ENCODE measurements around the gene SLC25A22. TPM values are rescaled to one million over a fixed set of nuclear protein-coding genes. Genes with fewer than 3 reads are reported as not detected.
A peak's percentile ranks its signal among the peaks of the same experiment; 100 is the strongest.

SLC25A22 gene
- total and polyA plus RNA-seq, 9 of the 15 experiments (the other 6 are each of a cell fraction or from before 2014, with no cell fraction given) = 0.41 to 55.4 (median 11.4) TPM

DNA sequence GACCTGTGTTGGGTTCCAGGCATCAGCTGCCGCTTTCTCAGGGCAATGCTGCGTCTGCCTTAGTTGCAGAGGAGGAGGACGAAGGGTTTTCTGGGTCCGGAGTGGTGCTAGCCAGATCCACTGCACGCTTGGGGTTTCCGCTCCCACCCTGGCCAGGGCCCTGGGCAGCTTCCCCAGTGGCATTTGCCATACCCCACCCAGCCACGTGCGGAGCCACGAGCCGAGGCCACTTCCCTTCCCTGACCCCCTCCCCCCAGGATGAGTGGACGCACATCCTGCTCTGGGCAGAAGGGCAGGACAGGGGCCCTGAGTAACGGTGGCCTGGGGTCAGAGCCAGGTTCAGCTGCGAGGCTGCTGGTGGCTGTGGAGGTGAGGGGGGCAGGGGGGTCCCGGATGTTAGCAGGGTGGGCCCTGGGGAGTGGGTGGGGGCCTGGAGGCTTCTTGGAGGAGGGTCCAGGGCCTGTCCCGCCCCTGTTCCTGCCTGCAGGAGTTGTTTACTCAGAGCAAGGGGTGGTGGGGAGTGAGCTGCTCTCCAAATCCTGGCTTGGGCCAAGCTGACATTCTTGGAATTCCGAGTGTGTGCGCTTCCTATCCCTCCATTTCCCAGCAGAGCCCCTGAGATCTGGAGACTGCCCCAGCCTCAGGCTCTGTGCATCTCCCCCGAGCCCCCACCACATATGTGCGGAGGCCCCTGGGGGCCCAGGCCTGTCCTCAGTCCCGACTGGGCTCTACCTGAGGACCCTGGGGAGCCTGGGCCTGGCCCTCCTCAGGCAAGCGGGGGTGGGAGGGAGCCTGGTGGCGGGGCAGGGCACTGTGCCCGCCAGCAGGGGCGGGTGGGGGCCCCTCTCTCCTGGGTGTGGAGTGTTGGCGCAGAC is 46.0 kb upstream of the SLC25A22 start (continued):
- peak; percentile 34; the same call in 1 of the 2 replicates for TF ChIP-seq CXXC5 (CRISPR knock-in tag; IDR thresholded peaks at IDR 0.05)
- no peak for TF ChIP-seq HIVEP1 (CRISPR knock-in tag; IDR thresholded peaks at IDR 0.05)
- no peak for TF ChIP-seq POLR2AphosphoS5 (IDR thresholded peaks at IDR 0.05; ENCODE audit: control insufficient read depth, insufficient read depth, low read depth, low read length)
- TF ChIP-seq, protein P1, sequence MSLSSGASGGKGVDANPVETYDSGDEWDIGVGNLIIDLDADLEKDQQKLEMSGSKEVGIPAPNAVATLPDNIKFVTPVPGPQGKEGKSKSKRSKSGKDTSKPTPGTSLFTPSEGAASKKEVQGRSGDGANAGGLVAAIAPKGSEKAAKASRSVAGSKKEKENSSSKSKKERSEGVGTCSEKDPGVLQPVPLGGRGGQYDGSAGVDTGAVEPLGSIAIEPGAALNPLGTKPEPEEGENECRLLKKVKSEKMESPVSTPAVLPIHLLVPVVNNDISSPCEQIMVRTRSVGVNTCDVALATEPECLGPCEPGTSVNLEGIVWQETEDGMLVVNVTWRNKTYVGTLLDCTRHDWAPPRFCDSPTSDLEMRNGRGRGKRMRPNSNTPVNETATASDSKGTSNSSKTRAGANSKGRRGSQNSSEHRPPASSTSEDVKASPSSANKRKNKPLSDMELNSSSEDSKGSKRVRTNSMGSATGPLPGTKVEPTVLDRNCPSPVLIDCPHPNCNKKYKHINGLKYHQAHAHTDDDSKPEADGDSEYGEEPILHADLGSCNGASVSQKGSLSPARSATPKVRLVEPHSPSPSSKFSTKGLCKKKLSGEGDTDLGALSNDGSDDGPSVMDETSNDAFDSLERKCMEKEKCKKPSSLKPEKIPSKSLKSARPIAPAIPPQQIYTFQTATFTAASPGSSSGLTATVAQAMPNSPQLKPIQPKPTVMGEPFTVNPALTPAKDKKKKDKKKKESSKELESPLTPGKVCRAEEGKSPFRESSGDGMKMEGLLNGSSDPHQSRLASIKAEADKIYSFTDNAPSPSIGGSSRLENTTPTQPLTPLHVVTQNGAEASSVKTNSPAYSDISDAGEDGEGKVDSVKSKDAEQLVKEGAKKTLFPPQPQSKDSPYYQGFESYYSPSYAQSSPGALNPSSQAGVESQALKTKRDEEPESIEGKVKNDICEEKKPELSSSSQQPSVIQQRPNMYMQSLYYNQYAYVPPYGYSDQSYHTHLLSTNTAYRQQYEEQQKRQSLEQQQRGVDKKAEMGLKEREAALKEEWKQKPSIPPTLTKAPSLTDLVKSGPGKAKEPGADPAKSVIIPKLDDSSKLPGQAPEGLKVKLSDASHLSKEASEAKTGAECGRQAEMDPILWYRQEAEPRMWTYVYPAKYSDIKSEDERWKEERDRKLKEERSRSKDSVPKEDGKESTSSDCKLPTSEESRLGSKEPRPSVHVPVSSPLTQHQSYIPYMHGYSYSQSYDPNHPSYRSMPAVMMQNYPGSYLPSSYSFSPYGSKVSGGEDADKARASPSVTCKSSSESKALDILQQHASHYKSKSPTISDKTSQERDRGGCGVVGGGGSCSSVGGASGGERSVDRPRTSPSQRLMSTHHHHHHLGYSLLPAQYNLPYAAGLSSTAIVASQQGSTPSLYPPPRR (CRISPR knock-in tag; IDR thresholded peaks at IDR 0.05; ENCODE audit: borderline replicate concordance) = 0 out of 2 replicates have a peak, but pooled peaks have one; percentile 28
- TF ChIP-seq, protein P2, sequence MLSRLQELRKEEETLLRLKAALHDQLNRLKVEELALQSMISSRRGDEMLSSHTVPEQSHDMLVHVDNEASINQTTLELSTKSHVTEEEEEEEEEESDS (CRISPR knock-in tag; IDR thresholded peaks at IDR 0.05) = no peak
- TF ChIP-seq, protein P3, sequence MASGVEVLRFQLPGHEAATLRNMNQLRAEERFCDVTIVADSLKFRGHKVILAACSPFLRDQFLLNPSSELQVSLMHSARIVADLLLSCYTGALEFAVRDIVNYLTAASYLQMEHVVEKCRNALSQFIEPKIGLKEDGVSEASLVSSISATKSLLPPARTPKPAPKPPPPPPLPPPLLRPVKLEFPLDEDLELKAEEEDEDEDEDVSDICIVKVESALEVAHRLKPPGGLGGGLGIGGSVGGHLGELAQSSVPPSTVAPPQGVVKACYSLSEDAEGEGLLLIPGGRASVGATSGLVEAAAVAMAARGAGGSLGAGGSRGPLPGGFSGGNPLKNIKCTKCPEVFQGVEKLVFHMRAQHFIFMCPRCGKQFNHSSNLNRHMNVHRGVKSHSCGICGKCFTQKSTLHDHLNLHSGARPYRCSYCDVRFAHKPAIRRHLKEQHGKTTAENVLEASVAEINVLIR (CRISPR knock-in tag; IDR thresholded peaks at IDR 0.05) = no peak
- TF ChIP-seq ETS2 (tag; IDR thresholded peaks at IDR 0.05; ENCODE audit: borderline replicate concordance, poor library complexity, severe bottlenecking) = no peak
- TF ChIP-seq, protein P4, sequence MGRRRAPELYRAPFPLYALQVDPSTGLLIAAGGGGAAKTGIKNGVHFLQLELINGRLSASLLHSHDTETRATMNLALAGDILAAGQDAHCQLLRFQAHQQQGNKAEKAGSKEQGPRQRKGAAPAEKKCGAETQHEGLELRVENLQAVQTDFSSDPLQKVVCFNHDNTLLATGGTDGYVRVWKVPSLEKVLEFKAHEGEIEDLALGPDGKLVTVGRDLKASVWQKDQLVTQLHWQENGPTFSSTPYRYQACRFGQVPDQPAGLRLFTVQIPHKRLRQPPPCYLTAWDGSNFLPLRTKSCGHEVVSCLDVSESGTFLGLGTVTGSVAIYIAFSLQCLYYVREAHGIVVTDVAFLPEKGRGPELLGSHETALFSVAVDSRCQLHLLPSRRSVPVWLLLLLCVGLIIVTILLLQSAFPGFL (CRISPR knock-in tag; IDR thresholded peaks at IDR 0.05) = no peak
- no peak for TF ChIP-seq ZNF347 (CRISPR knock-in tag; IDR thresholded peaks at IDR 0.05; ENCODE audit: low read depth)
- TF ChIP-seq MYC (IDR thresholded peaks at IDR 0.05; ENCODE audit: low read depth, low read length) = peak; percentile 52; the same call in 1 of the 2 replicates
- TF ChIP-seq MYC (CRISPR knock-in tag; IDR thresholded peaks at IDR 0.05; ENCODE audit: borderline replicate concordance, low read depth) = peak; percentile 22; the same call in 1 of the 2 replicates
- TF ChIP-seq ZBED1 (IDR thresholded peaks at IDR 0.05) = no peak
- TF ChIP-seq MCM7 (IDR thresholded peaks at IDR 0.05) = no peak
- TF ChIP-seq GABPB1 (CRISPR knock-in tag; IDR thresholded peaks at IDR 0.05) = no peak
- no peak for TF ChIP-seq ZBTB8A (IDR thresholded peaks at IDR 0.05; ENCODE audit: partially characterized antibody)
- TF ChIP-seq, protein P5, sequence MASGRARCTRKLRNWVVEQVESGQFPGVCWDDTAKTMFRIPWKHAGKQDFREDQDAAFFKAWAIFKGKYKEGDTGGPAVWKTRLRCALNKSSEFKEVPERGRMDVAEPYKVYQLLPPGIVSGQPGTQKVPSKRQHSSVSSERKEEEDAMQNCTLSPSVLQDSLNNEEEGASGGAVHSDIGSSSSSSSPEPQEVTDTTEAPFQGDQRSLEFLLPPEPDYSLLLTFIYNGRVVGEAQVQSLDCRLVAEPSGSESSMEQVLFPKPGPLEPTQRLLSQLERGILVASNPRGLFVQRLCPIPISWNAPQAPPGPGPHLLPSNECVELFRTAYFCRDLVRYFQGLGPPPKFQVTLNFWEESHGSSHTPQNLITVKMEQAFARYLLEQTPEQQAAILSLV (tag; IDR thresholded peaks at IDR 0.05) = no peak
- TF ChIP-seq SPI1 (IDR thresholded peaks at IDR 0.05; ENCODE audit: borderline replicate concordance, low read depth, low read length) = peak; percentile 51; the same call in 1 of the 2 replicates
- TF ChIP-seq SMAD1 (IDR thresholded peaks at IDR 0.05; ENCODE audit: low read depth, low read length, partially characterized antibody) = no peak
- no peak for TF ChIP-seq MTA2 (IDR thresholded peaks at IDR 0.05; ENCODE audit: low read depth)
- no peak for TF ChIP-seq ZNF696 (CRISPR knock-in tag; conservative IDR thresholded peaks at IDR 0.05)

Data from K562 (cell line).